ENCODE results near the gene MIOS.

DNA sequence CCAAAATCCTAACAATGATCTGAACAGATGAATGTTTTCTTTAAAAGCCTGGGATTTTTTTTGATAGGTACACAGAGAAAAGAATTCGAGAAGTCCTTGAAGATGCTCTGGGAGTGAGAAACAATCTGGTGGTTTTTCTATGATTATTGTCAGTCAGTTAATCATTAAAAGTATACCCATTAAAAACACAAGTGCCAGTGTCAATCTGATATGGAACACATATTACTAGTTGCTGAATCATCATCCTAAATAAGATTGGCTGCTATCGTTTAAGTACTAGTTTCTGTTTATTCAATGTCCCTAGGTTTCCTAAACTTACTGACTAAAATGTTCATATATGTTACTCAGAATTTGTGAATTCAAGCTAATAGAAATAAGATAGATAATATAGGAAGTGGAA is 47.2 kb upstream of the MIOS start:
- TF ChIP-seq JUND (IDR thresholded peaks at IDR 0.05) (no peak), CTCF (IDR thresholded peaks at IDR 0.05 in 2 of 3, conservative IDR thresholded peaks at IDR 0.05 in 1 of 3; ENCODE audit: borderline replicate concordance in 1 of 3, insufficient read depth in 1 of 3, low read depth in 2 of 3, low read length in 2 of 3) (no peak), POLR2AphosphoS5 (IDR thresholded peaks at IDR 0.05; ENCODE audit: low read depth, low read length) (no peak), POLR2A (IDR thresholded peaks at IDR 0.05; ENCODE audit: borderline replicate concordance, extremely low read depth, insufficient read depth, insufficient read length) (no peak), ZNF274 (IDR thresholded peaks at IDR 0.05; ENCODE audit: low read depth, low read length) (no peak), MAX (IDR thresholded peaks at IDR 0.05) (no peak), ZFX (IDR thresholded peaks at IDR 0.05) (no peak), EZH2 (IDR thresholded peaks at IDR 0.05) (no peak), EZH2phosphoT487 (IDR thresholded peaks at IDR 0.05; ENCODE audit: borderline replicate concordance) (no peak), SIN3A (IDR thresholded peaks at IDR 0.05; ENCODE audit: low read depth) (no peak), CEBPB (IDR thresholded peaks at IDR 0.05; ENCODE audit: low read depth) (no peak), ELF1 (IDR thresholded peaks at IDR 0.05; ENCODE audit: borderline replicate concordance, low read depth) (no peak), RAD21 (IDR thresholded peaks at IDR 0.05; ENCODE audit: low read depth) (no peak)
- TF ChIP-seq, protein P1, sequence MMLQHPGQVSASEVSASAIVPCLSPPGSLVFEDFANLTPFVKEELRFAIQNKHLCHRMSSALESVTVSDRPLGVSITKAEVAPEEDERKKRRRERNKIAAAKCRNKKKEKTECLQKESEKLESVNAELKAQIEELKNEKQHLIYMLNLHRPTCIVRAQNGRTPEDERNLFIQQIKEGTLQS (IDR thresholded peaks at IDR 0.05) = no peak
